Mesenchymal stem cell (in vitro differentiated cells and primary cell): ENCODE data around the gene TAGLN.

Source experiments
- DNase-seq: peaks from one replicate; pipeline ENCODE4 v3.0.0-alpha.2; 2013
- H2AFZ ChIP-seq: one replicate; pipeline ENCODE4 v1.6.1; 2013; ENCODE audit warnings: low read depth, mild to moderate bottlenecking, control low read depth, inconsistent platforms, low read length, moderate library complexity
- H2AK5ac ChIP-seq: 2 replicates; pipeline ENCODE4 v1.6.1; 2013; ENCODE audit warnings: low read length, moderate library complexity, mild to moderate bottlenecking, inconsistent platforms; ENCODE audit not compliant: severe bottlenecking
- H2BK120ac ChIP-seq: one replicate; pipeline ENCODE4 v1.6.1; 2013; ENCODE audit warnings: low read depth, mild to moderate bottlenecking, inconsistent platforms, low read length, moderate library complexity
- H2BK12ac ChIP-seq, 2 experiments: one replicate each; pipeline ENCODE4 v1.6.1; 2013; ENCODE audit warnings: inconsistent platforms in 2 of 2, low read length in 2 of 2, mild to moderate bottlenecking in 2 of 2, moderate library complexity in 2 of 2, control low read depth in 1 of 2
- H2BK15ac ChIP-seq: one replicate; pipeline ENCODE4 v1.6.1; 2013; ENCODE audit warnings: mild to moderate bottlenecking, low read depth, inconsistent platforms; ENCODE audit not compliant: poor library complexity, severe bottlenecking
- H2BK5ac ChIP-seq: 2 replicates; pipeline ENCODE4 v1.6.1; 2013; ENCODE audit warnings: low read depth, mild to moderate bottlenecking, low read length, control low read depth, inconsistent platforms; ENCODE audit not compliant: poor library complexity, severe bottlenecking
- H3K14ac ChIP-seq, 2 experiments: one replicate each; pipeline ENCODE4 v1.6.1; 2013; ENCODE audit warnings: inconsistent platforms in 2 of 2, low read length in 2 of 2, control low read depth in 1 of 2, mild to moderate bottlenecking in 1 of 2, moderate library complexity in 1 of 2
- H3K18ac ChIP-seq, 2 experiments: one replicate each; pipeline ENCODE4 v1.6.1; 2013; ENCODE audit warnings: inconsistent platforms in 2 of 2, low read length in 2 of 2, control low read depth in 1 of 2, low read depth in 1 of 2, mild to moderate bottlenecking in 1 of 2
- H3K23ac ChIP-seq, 2 experiments: one replicate each; pipeline ENCODE4 v1.6.1; 2013; ENCODE audit warnings: inconsistent platforms in 2 of 2, low read length in 2 of 2, mild to moderate bottlenecking in 2 of 2, moderate library complexity in 2 of 2, control low read depth in 1 of 2
- H3K27ac ChIP-seq: 2 replicates; pipeline ENCODE4 v1.5.1; 2013; ENCODE audit warnings: mild to moderate bottlenecking, moderate library complexity, low read length, control low read depth, inconsistent platforms; ENCODE audit not compliant: poor library complexity, severe bottlenecking
- H3K27me3 ChIP-seq, 2 experiments: 2 replicates each; pipeline versions ENCODE4 v1.6.1 to v1.7.0; 2013; ENCODE audit warnings: low read length in 2 of 2, mild to moderate bottlenecking in 2 of 2, moderate library complexity in 2 of 2, control low read depth in 1 of 2, inconsistent platforms in 1 of 2; ENCODE audit not compliant: control insufficient read depth in 1 of 2, insufficient read depth in 1 of 2
- H3K36me3 ChIP-seq, 2 experiments: 2 replicates each; pipeline versions ENCODE4 v1.6.1 to v1.7.0; 2013; ENCODE audit warnings: low read length in 2 of 2, control low read depth in 1 of 2, inconsistent platforms in 1 of 2, low read depth in 1 of 2, mild to moderate bottlenecking in 1 of 2; ENCODE audit not compliant: insufficient read depth in 2 of 2, control insufficient read depth in 1 of 2
- H3K4ac ChIP-seq, 2 experiments: one replicate each; pipeline ENCODE4 v1.6.1; 2013; ENCODE audit warnings: inconsistent platforms in 2 of 2, low read length in 2 of 2, mild to moderate bottlenecking in 2 of 2, moderate library complexity in 2 of 2, control low read depth in 1 of 2, low read depth in 1 of 2
- H3K4me1 ChIP-seq: 2 replicates; pipeline ENCODE4 v1.6.1; 2013; ENCODE audit warnings: low read depth, low read length, control low read depth; ENCODE audit not compliant: control insufficient read depth, insufficient read depth
- H3K4me2 ChIP-seq: 2 replicates; pipeline ENCODE4 v1.6.1; 2013; ENCODE audit warnings: low read length, mild to moderate bottlenecking, inconsistent platforms; ENCODE audit not compliant: poor library complexity, severe bottlenecking
- H3K4me3 ChIP-seq, 2 experiments: 2 replicates each; pipeline versions ENCODE4 v1.5.1 to v1.7.0; 2013; ENCODE audit warnings: low read length in 2 of 2, mild to moderate bottlenecking in 2 of 2, control low read depth in 1 of 2, low read depth in 1 of 2; ENCODE audit not compliant: insufficient read depth in 1 of 2
- H3K79me1 ChIP-seq: replicated peaks from 2 replicates; pipeline ENCODE4 v1.6.1; 2013; ENCODE audit warnings: mild to moderate bottlenecking, control low read depth, low read length, inconsistent platforms; ENCODE audit not compliant: poor library complexity, severe bottlenecking
- H3K9ac ChIP-seq: 2 replicates; pipeline ENCODE4 v1.7.0; 2013; ENCODE audit warnings: mild to moderate bottlenecking, low read length, moderate library complexity
- H3K9me3 ChIP-seq: 2 replicates; pipeline ENCODE4 v1.7.0; 2013; ENCODE audit warnings: mild to moderate bottlenecking, low read length; ENCODE audit not compliant: control insufficient read depth
- H4K8ac ChIP-seq: one replicate; pipeline ENCODE4 v1.6.1; 2013; ENCODE audit warnings: inconsistent platforms, mild to moderate bottlenecking, low read length, moderate library complexity
- H4K91ac ChIP-seq: one replicate; pipeline ENCODE4 v1.6.1; 2013; ENCODE audit warnings: mild to moderate bottlenecking, low read length, inconsistent platforms
- WGBS: methylation state at CpG from one replicate; pipeline ENCODE4 v1.1.7; 2013; ENCODE audit warnings: mixed read lengths; 5-methylcytosine and 5-hydroxymethylcytosine counted together

TAGLN gene

DNA sequence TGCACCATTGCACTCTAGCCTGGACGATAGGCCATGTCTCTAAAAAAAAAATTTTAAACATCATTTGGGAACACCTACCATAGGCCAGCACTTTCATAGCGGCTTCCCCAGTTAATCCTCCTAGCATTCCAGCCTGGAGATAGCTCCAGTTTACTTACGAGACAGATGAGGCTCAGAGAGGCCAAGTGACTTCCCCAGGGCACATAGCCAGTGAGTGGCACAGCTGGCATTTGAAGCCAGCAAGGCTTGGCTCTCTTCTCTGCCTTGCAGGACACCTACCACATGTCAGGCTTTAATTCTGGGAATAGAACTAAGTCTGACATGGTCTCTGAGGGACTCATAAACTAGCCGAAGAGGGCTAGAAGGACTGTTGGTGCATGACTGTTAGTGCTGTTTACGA, 4.9 kb upstream of the TAGLN start:
- Histone ChIP-seq H3K4ac (no peak overlapping the region), H3K9me3 (no peaks in the 10 kb centered on the region), H2AK5ac (no peak overlapping the region), H3K4me3 (no peak overlapping the region), H3K27ac (no peak overlapping the region), H3K36me3 (peaks cover 52 to 61% of the 10 kb centered on the region in 2 experiments), H3K9ac (no peak overlapping the region), H3K18ac (no peak overlapping the region), H3K23ac (no peak overlapping the region), H3K27me3 (no peaks in the 10 kb centered on the region), H4K91ac (no peak overlapping the region), H2BK120ac (no peak overlapping the region), H2BK5ac (no peak overlapping the region), H2AFZ (no peak overlapping the region), H4K8ac (no peak overlapping the region), H3K79me1 (no peaks in the 10 kb centered on the region), H3K4me1 (peaks cover 15% of the 10 kb centered on the region), H3K14ac (no peak overlapping the region), H2BK12ac (no peak overlapping the region), H2BK15ac (no peak overlapping the region), H3K4me2 (no peak overlapping the region)
- WGBS, result 85% methylated on average over 5 of the region's 5 CpGs
- DNase-seq, result no peak

DNA sequence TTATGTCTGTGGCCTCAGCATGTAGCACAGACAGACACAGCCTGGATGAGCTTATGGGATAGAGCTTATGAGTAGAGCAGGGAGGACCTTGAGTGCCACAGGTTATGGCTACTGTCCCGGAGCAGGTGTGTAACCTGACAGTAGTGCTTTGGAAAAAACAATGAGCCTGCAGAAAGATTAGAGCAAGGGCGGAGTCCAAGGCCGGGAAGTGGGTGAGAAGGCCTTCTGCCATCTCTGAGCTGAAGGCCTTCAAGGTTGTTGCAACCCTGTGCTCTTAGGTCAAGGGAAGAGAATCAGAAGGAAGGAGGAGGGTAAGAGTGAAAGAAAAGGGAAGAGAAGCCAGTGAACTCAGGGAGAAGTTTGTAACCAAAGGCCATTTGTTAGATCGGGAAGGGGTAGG, 3.9 kb upstream of the TAGLN start:
- H3K18ac ChIP-seq, result no peak overlapping the region
- H3K9me3 ChIP-seq, result no peaks in the 10 kb centered on the region
- peaks cover 43 to 51% of the 10 kb centered on the region in 2 experiments for H3K36me3 ChIP-seq
- no peak overlapping the region for H4K8ac ChIP-seq
- no peaks in the 10 kb centered on the region for H3K27me3 ChIP-seq
- H2AK5ac ChIP-seq, result no peak overlapping the region
- no peak overlapping the region for H2BK15ac ChIP-seq
- H3K4me2 ChIP-seq, result no peak overlapping the region
- H3K79me1 ChIP-seq, result no peaks in the 10 kb centered on the region
- H2BK12ac ChIP-seq, result no peak overlapping the region
- peak overlapping the region in 1 of 2 experiments; percentile 32 for H3K23ac ChIP-seq
- 94% methylated on average over 4 of the region's 4 CpGs for WGBS
- peaks cover 19% of the 10 kb centered on the region for H3K4me1 ChIP-seq
- no peak overlapping the region for H2BK120ac ChIP-seq
- no peak overlapping the region for H3K4ac ChIP-seq
- no peak overlapping the region for H3K4me3 ChIP-seq
- H2AFZ ChIP-seq, result no peak overlapping the region
- H3K9ac ChIP-seq, result no peak overlapping the region
- H4K91ac ChIP-seq, result no peak overlapping the region
- H3K27ac ChIP-seq, result no peak overlapping the region
- no peak overlapping the region for H2BK5ac ChIP-seq
- no peak overlapping the region for H3K14ac ChIP-seq
- DNase-seq, result no peak

DNA sequence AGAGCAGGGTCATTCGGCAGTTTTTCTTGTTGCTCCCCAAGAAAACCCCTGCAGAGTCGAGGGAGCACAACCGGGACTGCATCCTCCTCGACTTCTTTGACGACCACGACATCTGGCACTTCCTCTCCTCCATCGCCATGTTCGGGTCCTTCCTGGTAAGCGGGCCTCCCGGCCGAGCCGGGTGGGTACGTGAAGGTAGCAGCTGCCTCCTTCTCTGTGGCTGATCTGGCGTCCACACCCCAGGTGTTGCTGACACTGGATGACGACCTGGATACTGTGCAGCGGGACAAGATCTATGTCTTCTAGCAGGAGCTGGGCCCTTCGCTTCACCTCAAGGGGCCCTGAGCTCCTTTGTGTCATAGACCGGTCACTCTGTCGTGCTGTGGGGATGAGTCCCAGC, 3.4 kb upstream of the TAGLN start:
- H3K4ac ChIP-seq, result no peak overlapping the region
- H3K9ac ChIP-seq, result no peak overlapping the region
- H3K4me1 ChIP-seq, result peaks cover 22% of the 10 kb centered on the region
- H2AFZ ChIP-seq, result no peak overlapping the region
- no peak overlapping the region for H3K23ac ChIP-seq
- H2BK5ac ChIP-seq, result no peak overlapping the region
- no peak for DNase-seq
- no peaks in the 10 kb centered on the region for H3K27me3 ChIP-seq
- H3K18ac ChIP-seq, result no peak overlapping the region
- no peak overlapping the region for H2BK120ac ChIP-seq
- H3K79me1 ChIP-seq, result no peaks in the 10 kb centered on the region
- H4K8ac ChIP-seq, result no peak overlapping the region
- H3K36me3 ChIP-seq, result peaks cover 38 to 46% of the 10 kb centered on the region in 2 experiments
- no peak overlapping the region for H4K91ac ChIP-seq
- no peak overlapping the region for H2AK5ac ChIP-seq
- H3K9me3 ChIP-seq, result no peaks in the 10 kb centered on the region
- 97% methylated on average over 19 of the region's 19 CpGs for WGBS
- no peak overlapping the region for H3K14ac ChIP-seq
- H2BK12ac ChIP-seq, result no peak overlapping the region
- H3K27ac ChIP-seq, result no peak overlapping the region
- H3K4me2 ChIP-seq, result no peak overlapping the region
- H3K4me3 ChIP-seq, result no peak overlapping the region
- no peak overlapping the region for H2BK15ac ChIP-seq

DNA sequence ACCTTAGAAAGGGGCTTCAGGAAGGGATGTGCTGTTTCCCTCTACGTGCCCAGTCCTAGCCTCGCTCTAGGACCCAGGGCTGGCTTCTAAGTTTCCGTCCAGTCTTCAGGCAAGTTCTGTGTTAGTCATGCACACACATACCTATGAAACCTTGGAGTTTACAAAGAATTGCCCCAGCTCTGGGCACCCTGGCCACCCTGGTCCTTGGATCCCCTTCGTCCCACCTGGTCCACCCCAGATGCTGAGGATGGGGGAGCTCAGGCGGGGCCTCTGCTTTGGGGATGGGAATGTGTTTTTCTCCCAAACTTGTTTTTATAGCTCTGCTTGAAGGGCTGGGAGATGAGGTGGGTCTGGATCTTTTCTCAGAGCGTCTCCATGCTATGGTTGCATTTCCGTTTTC, 2.2 kb upstream of the TAGLN start:
- Histone ChIP-seq H4K8ac (no peak overlapping the region), H3K36me3 (peaks cover 30 to 47% of the 10 kb centered on the region in 2 experiments), H2BK120ac (no peak overlapping the region), H2BK15ac (no peak overlapping the region), H3K4me3 (no peak overlapping the region), H3K27ac (no peak overlapping the region), H3K79me1 (no peaks in the 10 kb centered on the region), H3K4me1 (peaks cover 34% of the 10 kb centered on the region), H4K91ac (no peak overlapping the region), H3K4me2 (no peak overlapping the region), H2AFZ (no peak overlapping the region), H3K14ac (no peak overlapping the region), H3K18ac (no peak overlapping the region), H2BK12ac (no peak overlapping the region), H3K4ac (no peak overlapping the region), H3K23ac (no peak overlapping the region), H3K9me3 (no peaks in the 10 kb centered on the region), H3K9ac (no peak overlapping the region), H2AK5ac (no peak overlapping the region), H2BK5ac (no peak overlapping the region), H3K27me3 (no peaks in the 10 kb centered on the region)
- WGBS, result 97% methylated on average over 5 of the region's 7 CpGs
- DNase-seq, result no peak
